Fibroblast of lung (primary cell): Measurements from ENCODE around the gene ERBB3. TPM values are rescaled to one million over a fixed set of nuclear protein-coding genes. Genes with fewer than 3 reads are reported as not detected.

ENCODE experiments used
- DNase-seq, 2 donors: peaks; one replicate each; pipeline versions ENCODE4 v3.0.0 to v3.0.0-alpha.2; 2010; ENCODE audit warnings: low read depth in 2 of 2
- H2AFZ ChIP-seq: 2 replicates; pipeline ENCODE4 v1.5.1; 2012; ENCODE audit warnings: low read length, control low read depth, inconsistent platforms
- H3K27ac ChIP-seq: 2 replicates; pipeline ENCODE4 v1.5.1; 2011; ENCODE audit warnings: low read length, control low read depth; ENCODE audit not compliant: insufficient read depth
- H3K27me3 ChIP-seq: 2 replicates; pipeline ENCODE4 v1.5.1; 2011; ENCODE audit warnings: mild to moderate bottlenecking, low read length; ENCODE audit not compliant: control insufficient read depth, insufficient read depth
- H3K36me3 ChIP-seq: 2 replicates; pipeline ENCODE4 v1.5.1; 2011; ENCODE audit warnings: low read length; ENCODE audit not compliant: control insufficient read depth, insufficient read depth
- H3K4me1 ChIP-seq: 2 replicates; pipeline ENCODE4 v1.5.1; 2011; ENCODE audit warnings: low read length; ENCODE audit not compliant: control insufficient read depth, insufficient read depth; ENCODE audit errors: extremely low read depth
- H3K4me2 ChIP-seq: 2 replicates; pipeline ENCODE4 v1.5.1; 2011; ENCODE audit warnings: low read length, control low read depth; ENCODE audit not compliant: insufficient read depth; ENCODE audit errors: extremely low read depth
- H3K4me3 ChIP-seq, 4 experiments: fragments of 200-600 bp in 1 of 4; sonication (generic) in 1 of 4; replicated peaks in 1 of 4; 2 replicates each; pipeline ENCODE4 v1.5.1; 2011 to 2016; ENCODE audit warnings: low read length in 4 of 4, low read depth in 3 of 4, mild to moderate bottlenecking in 3 of 4, control low read depth in 2 of 4, inconsistent platforms in 1 of 4, mixed read lengths in 1 of 4; ENCODE audit not compliant: insufficient read depth in 1 of 4; ENCODE audit errors: control extremely low read depth in 1 of 4
- H3K79me2 ChIP-seq: 2 replicates; pipeline ENCODE4 v1.5.1; 2012; ENCODE audit warnings: mild to moderate bottlenecking, low read length, inconsistent platforms; ENCODE audit not compliant: control insufficient read depth, insufficient read depth
- H3K9ac ChIP-seq: 2 replicates; pipeline ENCODE4 v1.5.1; 2011; ENCODE audit warnings: mild to moderate bottlenecking, low read length, control low read depth; ENCODE audit not compliant: insufficient read depth
- H3K9me3 ChIP-seq: 2 replicates; pipeline ENCODE4 v1.5.1; 2012; ENCODE audit warnings: low read depth, low read length; ENCODE audit not compliant: control insufficient read depth, insufficient read depth
- H4K20me1 ChIP-seq: 2 replicates; pipeline ENCODE4 v1.5.1; 2011; ENCODE audit warnings: low read length; ENCODE audit not compliant: control insufficient read depth, insufficient read depth; ENCODE audit errors: extremely low read depth
- EZH2 ChIP-seq: IDR thresholded peaks from 2 replicates; pipeline ENCODE4 v1.5.1; 2012; ENCODE audit warnings: low read length, control low read depth, mild to moderate bottlenecking; ENCODE audit errors: missing control alignments
- polyA plus RNA-seq, 2 donors: library from polyadenylated mRNA; depleted of rRNA in 1 of 2; stranded (reverse) in 1 of 2; unstranded in 1 of 2; fragments of >200 nt; gene quantifications; 2 replicates each; pipeline ENCODE4 v1.2.1, GENCODE V29; 2011 to 2012; ENCODE audit warnings: missing spikeins in 1 of 2
- total RNA-seq: library from RNA; depleted of rRNA; stranded (reverse); fragments of >200 nt; gene quantifications from 2 replicates; pipeline ENCODE4 v1.2.1, GENCODE V29; 2014
- TF ChIP-seq, protein P1 (sequence below), 2 donors: IDR thresholded peaks in 1 of 2; conservative IDR thresholded peaks in 1 of 2; 1 replicate in 1 of 2; 2 replicates in 1 of 2; pipeline ENCODE4 v1.5.1; 2011 to 2012; ENCODE audit warnings: low read length in 2 of 2, control low read depth in 1 of 2, inconsistent platforms in 1 of 2, low read depth in 1 of 2, mild to moderate bottlenecking in 1 of 2

The ERBB3 gene
- total and polyA plus RNA-seq, 2 donors (not counting 1 experiment from before 2014, with no cell fraction given): 0.66 to 0.92 TPM

DNA sequence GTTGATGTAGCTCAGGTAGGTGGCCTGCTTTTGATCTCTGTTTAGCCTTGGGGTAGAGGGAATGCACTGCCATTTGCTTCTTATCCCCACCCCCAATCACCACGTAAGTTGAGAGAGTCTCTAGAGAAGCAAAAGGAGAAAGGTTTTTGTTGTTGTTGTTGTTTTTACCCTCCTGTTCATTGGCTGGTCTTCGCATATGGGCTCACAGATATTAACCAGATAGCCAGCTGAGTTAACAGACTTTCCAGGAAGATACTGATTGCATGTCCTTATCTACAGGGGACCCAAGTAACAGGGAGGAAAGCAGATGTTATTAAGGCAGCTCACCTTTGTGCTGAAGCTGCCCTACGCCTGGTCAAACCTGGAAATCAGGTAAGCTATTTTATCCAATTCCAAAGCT is 27.3 kb downstream of the ERBB3 start:
- Histone ChIP-seq H3K9me3 (no peaks in the 10 kb centered on the region), H3K27ac (no peak overlapping the region), H3K4me3 (no peak overlapping the region), H3K4me2 (no peak overlapping the region), H3K4me1 (peaks cover 5% of the 10 kb centered on the region), H3K79me2 (peaks cover 31% of the 10 kb centered on the region), H3K9ac (no peak overlapping the region), H3K27me3 (no peaks in the 10 kb centered on the region), H4K20me1 (no peaks in the 10 kb centered on the region), H3K36me3 (peaks cover 17% of the 10 kb centered on the region), H2AFZ (no peak overlapping the region)
- TF ChIP-seq, protein P1, sequence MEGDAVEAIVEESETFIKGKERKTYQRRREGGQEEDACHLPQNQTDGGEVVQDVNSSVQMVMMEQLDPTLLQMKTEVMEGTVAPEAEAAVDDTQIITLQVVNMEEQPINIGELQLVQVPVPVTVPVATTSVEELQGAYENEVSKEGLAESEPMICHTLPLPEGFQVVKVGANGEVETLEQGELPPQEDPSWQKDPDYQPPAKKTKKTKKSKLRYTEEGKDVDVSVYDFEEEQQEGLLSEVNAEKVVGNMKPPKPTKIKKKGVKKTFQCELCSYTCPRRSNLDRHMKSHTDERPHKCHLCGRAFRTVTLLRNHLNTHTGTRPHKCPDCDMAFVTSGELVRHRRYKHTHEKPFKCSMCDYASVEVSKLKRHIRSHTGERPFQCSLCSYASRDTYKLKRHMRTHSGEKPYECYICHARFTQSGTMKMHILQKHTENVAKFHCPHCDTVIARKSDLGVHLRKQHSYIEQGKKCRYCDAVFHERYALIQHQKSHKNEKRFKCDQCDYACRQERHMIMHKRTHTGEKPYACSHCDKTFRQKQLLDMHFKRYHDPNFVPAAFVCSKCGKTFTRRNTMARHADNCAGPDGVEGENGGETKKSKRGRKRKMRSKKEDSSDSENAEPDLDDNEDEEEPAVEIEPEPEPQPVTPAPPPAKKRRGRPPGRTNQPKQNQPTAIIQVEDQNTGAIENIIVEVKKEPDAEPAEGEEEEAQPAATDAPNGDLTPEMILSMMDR (conservative IDR thresholded peaks at IDR 0.05 in 1 of 2, IDR thresholded peaks at IDR 0.05 in 1 of 2; ENCODE audit: low read depth in 1 of 2, low read length in 2 of 2): no peak
- TF ChIP-seq EZH2: no peak
- DNase-seq: no peak

DNA sequence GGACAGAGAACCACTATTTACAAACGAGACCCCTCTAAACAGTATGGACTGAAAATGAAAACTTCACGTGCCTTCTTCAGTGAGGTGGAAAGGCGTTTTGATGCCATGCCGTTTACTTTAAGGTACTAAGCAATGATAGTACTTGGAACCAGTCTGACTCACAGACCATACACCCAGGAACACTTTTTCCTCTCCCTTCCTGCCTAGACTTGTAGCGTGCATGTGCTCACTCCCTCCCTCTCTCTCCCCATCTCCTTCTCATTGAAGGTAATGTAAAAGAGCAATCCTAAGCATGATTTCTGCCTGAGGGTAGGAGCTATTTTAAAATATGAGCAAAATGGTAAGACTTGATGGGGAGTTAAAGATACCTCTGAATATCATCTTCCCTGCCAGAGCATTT is 30.6 kb downstream of the ERBB3 start:
- no peak overlapping the region for H3K27ac ChIP-seq
- H3K9ac ChIP-seq: no peak overlapping the region
- H3K27me3 ChIP-seq: no peaks in the 10 kb centered on the region
- H2AFZ ChIP-seq: no peak overlapping the region
- peaks cover 5% of the 10 kb centered on the region for H3K4me1 ChIP-seq
- TF ChIP-seq EZH2: no peak
- TF ChIP-seq, protein P1 (conservative IDR thresholded peaks at IDR 0.05 in 1 of 2, IDR thresholded peaks at IDR 0.05 in 1 of 2; ENCODE audit: low read depth in 1 of 2, low read length in 2 of 2): no peak
- H3K4me2 ChIP-seq: no peak overlapping the region
- no peaks in the 10 kb centered on the region for H4K20me1 ChIP-seq
- no peaks in the 10 kb centered on the region for H3K9me3 ChIP-seq
- DNase-seq: no peak
- no peak overlapping the region for H3K4me3 ChIP-seq
- peaks cover 19% of the 10 kb centered on the region for H3K79me2 ChIP-seq
- peaks cover 17% of the 10 kb centered on the region for H3K36me3 ChIP-seq

DNA sequence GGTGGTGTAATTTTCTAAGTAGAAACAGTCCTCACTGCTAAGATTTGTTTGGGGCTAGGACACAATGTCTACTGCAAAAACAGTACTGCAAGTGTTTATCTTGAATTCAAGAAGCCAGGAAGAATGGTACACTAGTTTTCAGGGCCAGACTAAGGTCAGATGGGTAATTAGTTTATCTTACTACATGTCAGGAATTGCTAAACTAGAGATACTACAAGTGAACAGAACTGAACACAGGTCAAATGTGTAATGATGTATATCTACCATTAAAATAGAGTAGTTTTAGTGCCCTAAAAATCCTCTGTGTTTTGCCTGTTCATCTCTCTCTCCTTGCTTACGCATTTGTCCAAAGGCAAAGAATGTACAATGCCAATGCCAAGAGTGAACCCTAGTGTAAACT is 34.1 kb downstream of the ERBB3 start:
- no peak overlapping the region for H3K4me2 ChIP-seq
- no peak for DNase-seq
- no peaks in the 10 kb centered on the region for H4K20me1 ChIP-seq
- no peak overlapping the region for H3K27ac ChIP-seq
- TF ChIP-seq, protein P1 (conservative IDR thresholded peaks at IDR 0.05 in 1 of 2, IDR thresholded peaks at IDR 0.05 in 1 of 2; ENCODE audit: low read depth in 1 of 2, low read length in 2 of 2): no peak
- no peak for TF ChIP-seq EZH2
- H2AFZ ChIP-seq: no peak overlapping the region
- H3K4me3 ChIP-seq: no peak overlapping the region
- no peaks in the 10 kb centered on the region for H3K9me3 ChIP-seq
- no peaks in the 10 kb centered on the region for H3K27me3 ChIP-seq
- H3K79me2 ChIP-seq: peaks cover 12% of the 10 kb centered on the region
- H3K36me3 ChIP-seq: peaks cover 10% of the 10 kb centered on the region
- peaks cover 5% of the 10 kb centered on the region for H3K4me1 ChIP-seq
- H3K9ac ChIP-seq: no peak overlapping the region
